Endodermal cell (in vitro differentiated cells): ENCODE measurements around the gene DPP4. TPM values are rescaled to one million over a fixed set of nuclear protein-coding genes. Genes with fewer than 3 reads are reported as not detected.
"Not testable (repeated sequence)": the region's sequence is repeated elsewhere in the genome, so short reads cannot be mapped to it uniquely, and the experiment has no call there.

Experiments
- DNase-seq: peaks from one replicate; pipeline ENCODE4 v3.0.0-alpha.2; 2017
- H3K27ac ChIP-seq: 2 replicates; pipeline ENCODE4 v1.5.1; 2013; ENCODE audit warnings: mild to moderate bottlenecking, low read depth, low read length, moderate library complexity
- H3K27me3 ChIP-seq: 2 replicates; pipeline ENCODE4 v1.6.1; 2013; ENCODE audit warnings: mild to moderate bottlenecking, low read length, moderate library complexity; ENCODE audit not compliant: insufficient read depth, control insufficient read depth, poor library complexity, severe bottlenecking
- H3K36me3 ChIP-seq: 2 replicates; pipeline ENCODE4 v1.7.0; 2013; ENCODE audit warnings: mild to moderate bottlenecking, low read length, moderate library complexity; ENCODE audit not compliant: control insufficient read depth, insufficient read depth
- H3K4me1 ChIP-seq: one replicate; pipeline ENCODE4 v1.7.0; 2013; ENCODE audit warnings: low read length; ENCODE audit not compliant: control insufficient read depth, insufficient read depth
- H3K4me3 ChIP-seq: 2 replicates; pipeline ENCODE4 v1.5.1; 2013; ENCODE audit warnings: mild to moderate bottlenecking, low read length, moderate library complexity
- H3K9ac ChIP-seq: 2 replicates; pipeline ENCODE4 v1.6.1; 2013; ENCODE audit warnings: mild to moderate bottlenecking, low read length, moderate library complexity; ENCODE audit not compliant: poor library complexity, severe bottlenecking; ENCODE audit errors: extremely low read depth
- H3K9me3 ChIP-seq: 2 replicates; pipeline ENCODE4 v1.6.1; 2013; ENCODE audit warnings: mild to moderate bottlenecking, low read length, moderate library complexity; ENCODE audit not compliant: control insufficient read depth
- H3K27ac Mint-ChIP-seq: 2 replicates; pipeline ENCODE4 v1.8.0; 2020; ENCODE audit warnings: mixed read lengths
- H3K27me3 Mint-ChIP-seq: 2 replicates; pipeline ENCODE4 v1.8.0; 2021; ENCODE audit warnings: mild to moderate bottlenecking, mixed read lengths; ENCODE audit not compliant: insufficient read depth
- H3K36me3 Mint-ChIP-seq: 2 replicates; pipeline ENCODE4 v1.8.0; 2020; ENCODE audit warnings: low read depth, mixed read lengths
- H3K4me1 Mint-ChIP-seq: 2 replicates; pipeline ENCODE4 v1.8.0; 2020; ENCODE audit warnings: mixed read lengths
- H3K4me3 Mint-ChIP-seq: 2 replicates; pipeline ENCODE4 v1.8.0; 2020; ENCODE audit warnings: mild to moderate bottlenecking, moderate library complexity, mixed read lengths
- H3K9me3 Mint-ChIP-seq: 2 replicates; pipeline ENCODE4 v1.8.0; 2020; ENCODE audit warnings: mild to moderate bottlenecking, mixed read lengths
- WGBS, 2 experiments: methylation state at CpG; one replicate each; pipeline versions ENCODE4 v1.1.5 to v1.1.7; 2013; ENCODE audit warnings: missing lambda C conversion rate in 2 of 2, mixed read lengths in 1 of 2; ENCODE audit not compliant: insufficient coverage in 1 of 2, insufficient read length in 1 of 2; 5-methylcytosine and 5-hydroxymethylcytosine counted together
- total RNA-seq, 2 donors: library from RNA; stranded (reverse); fragmentation: NEBNext Ultra II Directional in 1 of 2; extraction: Animal tissue kit (Norgen Biotek cat#: 25700) in 1 of 2; gene quantifications; 2 replicates in 1 of 2; 3 replicates in 1 of 2; pipeline ENCODE4 v1.2.1, GENCODE V29; 2021
- TF ChIP-seq, protein P1 (sequence below): fragments of 200-600 bp; sonication (generic); conservative IDR thresholded peaks from 2 replicates; pipeline ENCODE4 v1.5.0; 2021; ENCODE audit warnings: antibody characterized with exemption, mild to moderate bottlenecking

The DPP4 gene
- total RNA-seq, 2 donors from 2014 or later = 0.46 to 1.2 TPM

DNA sequence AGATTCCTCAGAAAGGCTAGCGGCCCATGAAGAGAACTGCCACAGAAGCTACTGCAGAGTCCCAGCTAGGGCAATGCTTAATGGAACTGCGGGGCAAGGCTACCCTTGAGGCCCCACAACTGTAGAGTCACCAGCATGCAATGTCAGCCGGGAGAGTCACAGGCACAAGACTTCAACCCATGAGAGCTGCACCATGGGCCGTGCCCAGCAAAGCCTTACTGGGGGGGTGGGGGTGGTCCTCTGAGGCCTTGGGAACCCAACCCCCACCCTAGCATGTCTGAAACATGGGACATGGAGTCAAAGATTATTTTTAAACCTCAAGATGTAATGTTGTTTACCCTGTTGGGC, 20.2 kb downstream of the DPP4 start:
- Histone ChIP-seq H3K9ac (no peak overlapping the region), H3K36me3 (no peaks in the 10 kb centered on the region), H3K9me3 (peaks cover 18% of the 10 kb centered on the region), H3K4me3 (no peak overlapping the region), H3K27ac (no peak overlapping the region), H3K27me3 (no peaks in the 10 kb centered on the region), H3K4me1 (no peaks in the 10 kb centered on the region)
- no peak for DNase-seq
- WGBS, 2 experiments = 94 to 100% methylated on average over 2 to 4 of the region's 4 CpGs
- H3K4me3 Mint-ChIP-seq = no peak overlapping the region
- peaks cover 2% of the 10 kb centered on the region for H3K27me3 Mint-ChIP-seq
- no peak overlapping the region for H3K27ac Mint-ChIP-seq
- H3K4me1 Mint-ChIP-seq = no peaks in the 10 kb centered on the region
- H3K9me3 Mint-ChIP-seq = peaks cover 20% of the 10 kb centered on the region
- TF ChIP-seq, protein P1, sequence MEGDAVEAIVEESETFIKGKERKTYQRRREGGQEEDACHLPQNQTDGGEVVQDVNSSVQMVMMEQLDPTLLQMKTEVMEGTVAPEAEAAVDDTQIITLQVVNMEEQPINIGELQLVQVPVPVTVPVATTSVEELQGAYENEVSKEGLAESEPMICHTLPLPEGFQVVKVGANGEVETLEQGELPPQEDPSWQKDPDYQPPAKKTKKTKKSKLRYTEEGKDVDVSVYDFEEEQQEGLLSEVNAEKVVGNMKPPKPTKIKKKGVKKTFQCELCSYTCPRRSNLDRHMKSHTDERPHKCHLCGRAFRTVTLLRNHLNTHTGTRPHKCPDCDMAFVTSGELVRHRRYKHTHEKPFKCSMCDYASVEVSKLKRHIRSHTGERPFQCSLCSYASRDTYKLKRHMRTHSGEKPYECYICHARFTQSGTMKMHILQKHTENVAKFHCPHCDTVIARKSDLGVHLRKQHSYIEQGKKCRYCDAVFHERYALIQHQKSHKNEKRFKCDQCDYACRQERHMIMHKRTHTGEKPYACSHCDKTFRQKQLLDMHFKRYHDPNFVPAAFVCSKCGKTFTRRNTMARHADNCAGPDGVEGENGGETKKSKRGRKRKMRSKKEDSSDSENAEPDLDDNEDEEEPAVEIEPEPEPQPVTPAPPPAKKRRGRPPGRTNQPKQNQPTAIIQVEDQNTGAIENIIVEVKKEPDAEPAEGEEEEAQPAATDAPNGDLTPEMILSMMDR = no peak
- peaks cover 3% of the 10 kb centered on the region for H3K36me3 Mint-ChIP-seq

- H3K27ac ChIP-seq = no peak overlapping the region
- H3K9ac ChIP-seq = no peak overlapping the region
- H3K27me3 Mint-ChIP-seq = peaks cover 2% of the 10 kb centered on the region
- H3K4me1 Mint-ChIP-seq = no peaks in the 10 kb centered on the region
- H3K36me3 Mint-ChIP-seq = peaks cover 3% of the 10 kb centered on the region
- no peaks in the 10 kb centered on the region for H3K4me1 ChIP-seq
- TF ChIP-seq, protein P1 = no peak
- no peak overlapping the region for H3K4me3 ChIP-seq
- H3K27me3 ChIP-seq = no peaks in the 10 kb centered on the region
- peaks cover 18% of the 10 kb centered on the region for H3K9me3 ChIP-seq
- peaks cover 19% of the 10 kb centered on the region for H3K9me3 Mint-ChIP-seq
- H3K27ac Mint-ChIP-seq = no peak overlapping the region
- no peaks in the 10 kb centered on the region for H3K36me3 ChIP-seq
- 96 to 100% methylated on average over 2 to 6 of the region's 6 CpGs for WGBS, 2 experiments
- H3K4me3 Mint-ChIP-seq = no peak overlapping the region
- DNase-seq = no peak
These were observed 20.8 kb downstream of the DPP4 start for GRCh38 chr2:162053066-162053807.

DNA sequence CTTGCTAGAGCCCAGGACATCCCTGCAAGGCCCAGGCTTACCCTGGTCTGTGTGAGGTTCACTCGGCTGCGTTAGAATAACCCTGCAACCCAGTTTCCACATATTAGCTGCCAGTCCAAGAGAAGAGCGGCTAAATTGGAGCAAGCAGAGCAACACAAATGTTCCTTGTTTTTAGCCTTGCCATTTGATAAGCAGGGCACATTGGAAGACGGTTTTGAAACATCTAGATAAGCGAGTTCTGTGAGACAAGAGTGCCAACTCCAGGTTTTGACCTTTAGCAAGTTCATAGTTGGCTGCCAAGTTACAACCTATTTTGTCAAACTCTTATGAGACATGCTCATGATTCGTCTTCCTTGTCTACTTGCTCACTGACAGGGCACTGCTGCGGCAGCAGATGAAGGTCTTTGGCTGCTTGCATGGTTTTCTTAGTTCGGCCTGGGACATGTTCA, 23.5 kb downstream of the DPP4 start:
- Histone ChIP-seq H3K36me3 (no peaks in the 10 kb centered on the region), H3K9ac (no peak overlapping the region), H3K27ac (no peak overlapping the region), H3K4me1 (no peaks in the 10 kb centered on the region), H3K4me3 (no peak overlapping the region), H3K27me3 (no peaks in the 10 kb centered on the region), H3K9me3 (no peaks in the 10 kb centered on the region)
- no peaks in the 10 kb centered on the region for H3K4me1 Mint-ChIP-seq
- no peaks in the 10 kb centered on the region for H3K36me3 Mint-ChIP-seq
- no peak overlapping the region for H3K4me3 Mint-ChIP-seq
- no peak overlapping the region for H3K27ac Mint-ChIP-seq
- no peaks in the 10 kb centered on the region for H3K9me3 Mint-ChIP-seq
- WGBS, 2 experiments = 92 to 93% methylated on average over 4 to 8 of the region's 8 CpGs
- no peak for DNase-seq
- TF ChIP-seq, protein P1 = no peak
- H3K27me3 Mint-ChIP-seq = no peaks in the 10 kb centered on the region

DNA sequence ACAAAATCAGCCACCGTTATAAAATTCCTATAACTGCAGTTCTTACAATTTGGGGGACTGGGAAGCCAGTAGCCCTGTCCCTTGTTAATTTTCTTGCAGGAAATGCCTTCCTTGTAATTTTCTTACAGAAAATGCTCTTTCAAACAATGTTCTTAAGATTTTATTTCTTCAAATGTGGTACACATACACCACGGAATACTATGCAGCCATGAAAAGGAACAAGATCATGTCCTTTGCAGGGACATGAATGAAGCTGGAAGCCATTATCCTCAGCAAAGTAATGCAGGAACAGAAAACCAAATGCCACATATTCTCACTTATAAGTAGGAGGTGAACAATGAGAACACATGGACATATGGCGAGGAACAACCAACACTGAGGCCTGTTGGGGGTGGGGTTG, 24.9 kb downstream of the DPP4 start:
- H3K27ac ChIP-seq, H3K27ac Mint-ChIP-seq, H3K9me3 ChIP-seq, H3K4me3 ChIP-seq, H3K36me3 ChIP-seq, H3K27me3 ChIP-seq, DNase-seq, H3K27me3 Mint-ChIP-seq, H3K4me1 ChIP-seq, H3K9me3 Mint-ChIP-seq, H3K36me3 Mint-ChIP-seq, H3K4me3 Mint-ChIP-seq, H3K4me1 Mint-ChIP-seq, H3K9ac ChIP-seq: not testable (repeated sequence)
- 84 to 88% methylated on average over 2 to 3 of the region's 3 CpGs for WGBS, 2 experiments
